ENCODE measurements around the gene DZIP1. TPM values are rescaled to one million over a fixed set of nuclear protein-coding genes. Genes with fewer than 3 reads are reported as not detected.
A peak's percentile ranks its signal among the peaks of the same experiment; 100 is the strongest.

Gene DZIP1
- total and polyA plus RNA-seq, 10 of the 15 experiments (the other 5 are each of a cell fraction or from before 2014, with no cell fraction given): 0.01 to 1.9 (median 0.55) TPM

DNA sequence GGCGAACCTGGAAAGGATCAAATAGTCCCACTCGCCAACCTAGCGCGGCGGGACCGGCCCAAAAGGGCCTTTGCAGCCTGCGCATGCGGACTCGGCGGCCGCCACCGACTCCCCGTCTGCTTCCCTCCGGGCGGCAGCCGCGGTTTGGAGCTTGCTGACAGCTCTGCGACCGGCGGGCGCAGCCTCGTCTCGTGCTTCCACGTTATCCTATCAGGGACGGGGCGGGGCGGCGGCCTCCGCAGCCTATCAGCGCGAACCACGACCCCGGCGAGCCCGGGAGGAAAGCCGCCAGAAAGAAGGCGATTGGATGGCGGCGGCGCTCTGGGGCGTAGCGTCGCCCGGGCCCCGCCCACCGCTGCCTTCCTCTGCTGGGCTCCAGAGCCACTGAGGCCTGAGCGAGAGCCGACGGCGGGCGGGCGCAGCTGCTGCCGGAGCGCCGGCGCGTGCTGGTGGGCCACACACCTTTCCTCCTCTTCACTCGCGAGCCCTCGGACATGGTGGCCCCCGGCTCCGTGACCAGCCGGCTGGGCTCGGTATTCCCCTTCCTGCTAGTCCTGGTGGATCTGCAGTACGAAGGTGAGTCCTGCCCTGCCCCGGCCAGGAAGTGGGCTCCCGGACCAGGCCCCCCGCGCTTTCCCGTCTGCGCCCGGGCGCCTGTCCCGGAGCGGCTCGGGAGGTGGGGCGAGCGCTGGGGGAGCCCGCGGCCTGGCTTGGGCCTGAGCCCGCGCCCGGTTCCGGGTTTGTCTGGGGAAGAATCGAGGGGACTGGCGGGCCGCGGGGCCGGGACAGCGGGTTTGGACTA lies 32.5 kb upstream of the DZIP1 start, which contains the start of gene DNAJC3 (continued):
- TF ChIP-seq, protein P1, sequence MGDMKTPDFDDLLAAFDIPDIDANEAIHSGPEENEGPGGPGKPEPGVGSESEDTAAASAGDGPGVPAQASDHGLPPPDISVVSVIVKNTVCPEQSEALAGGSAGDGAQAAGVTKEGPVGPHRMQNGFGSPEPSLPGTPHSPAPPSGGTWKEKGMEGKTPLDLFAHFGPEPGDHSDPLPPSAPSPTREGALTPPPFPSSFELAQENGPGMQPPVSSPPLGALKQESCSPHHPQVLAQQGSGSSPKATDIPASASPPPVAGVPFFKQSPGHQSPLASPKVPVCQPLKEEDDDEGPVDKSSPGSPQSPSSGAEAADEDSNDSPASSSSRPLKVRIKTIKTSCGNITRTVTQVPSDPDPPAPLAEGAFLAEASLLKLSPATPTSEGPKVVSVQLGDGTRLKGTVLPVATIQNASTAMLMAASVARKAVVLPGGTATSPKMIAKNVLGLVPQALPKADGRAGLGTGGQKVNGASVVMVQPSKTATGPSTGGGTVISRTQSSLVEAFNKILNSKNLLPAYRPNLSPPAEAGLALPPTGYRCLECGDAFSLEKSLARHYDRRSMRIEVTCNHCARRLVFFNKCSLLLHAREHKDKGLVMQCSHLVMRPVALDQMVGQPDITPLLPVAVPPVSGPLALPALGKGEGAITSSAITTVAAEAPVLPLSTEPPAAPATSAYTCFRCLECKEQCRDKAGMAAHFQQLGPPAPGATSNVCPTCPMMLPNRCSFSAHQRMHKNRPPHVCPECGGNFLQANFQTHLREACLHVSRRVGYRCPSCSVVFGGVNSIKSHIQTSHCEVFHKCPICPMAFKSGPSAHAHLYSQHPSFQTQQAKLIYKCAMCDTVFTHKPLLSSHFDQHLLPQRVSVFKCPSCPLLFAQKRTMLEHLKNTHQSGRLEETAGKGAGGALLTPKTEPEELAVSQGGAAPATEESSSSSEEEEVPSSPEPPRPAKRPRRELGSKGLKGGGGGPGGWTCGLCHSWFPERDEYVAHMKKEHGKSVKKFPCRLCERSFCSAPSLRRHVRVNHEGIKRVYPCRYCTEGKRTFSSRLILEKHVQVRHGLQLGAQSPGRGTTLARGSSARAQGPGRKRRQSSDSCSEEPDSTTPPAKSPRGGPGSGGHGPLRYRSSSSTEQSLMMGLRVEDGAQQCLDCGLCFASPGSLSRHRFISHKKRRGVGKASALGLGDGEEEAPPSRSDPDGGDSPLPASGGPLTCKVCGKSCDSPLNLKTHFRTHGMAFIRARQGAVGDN (IDR thresholded peaks at IDR 0.05): peak; percentile 64
- TF ChIP-seq TAF1 (IDR thresholded peaks at IDR 0.05; ENCODE audit: borderline replicate concordance, low read depth, low read length): peak; percentile 91
- TF ChIP-seq, protein P2, sequence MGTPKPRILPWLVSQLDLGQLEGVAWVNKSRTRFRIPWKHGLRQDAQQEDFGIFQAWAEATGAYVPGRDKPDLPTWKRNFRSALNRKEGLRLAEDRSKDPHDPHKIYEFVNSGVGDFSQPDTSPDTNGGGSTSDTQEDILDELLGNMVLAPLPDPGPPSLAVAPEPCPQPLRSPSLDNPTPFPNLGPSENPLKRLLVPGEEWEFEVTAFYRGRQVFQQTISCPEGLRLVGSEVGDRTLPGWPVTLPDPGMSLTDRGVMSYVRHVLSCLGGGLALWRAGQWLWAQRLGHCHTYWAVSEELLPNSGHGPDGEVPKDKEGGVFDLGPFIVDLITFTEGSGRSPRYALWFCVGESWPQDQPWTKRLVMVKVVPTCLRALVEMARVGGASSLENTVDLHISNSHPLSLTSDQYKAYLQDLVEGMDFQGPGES (IDR thresholded peaks at IDR 0.05): peak; percentile 37; the same call in 1 of the 2 replicates
- no peak for TF ChIP-seq RAD21 (IDR thresholded peaks at IDR 0.05; ENCODE audit: insufficient read depth, low read depth, low read length)
- TF ChIP-seq, protein P3, sequence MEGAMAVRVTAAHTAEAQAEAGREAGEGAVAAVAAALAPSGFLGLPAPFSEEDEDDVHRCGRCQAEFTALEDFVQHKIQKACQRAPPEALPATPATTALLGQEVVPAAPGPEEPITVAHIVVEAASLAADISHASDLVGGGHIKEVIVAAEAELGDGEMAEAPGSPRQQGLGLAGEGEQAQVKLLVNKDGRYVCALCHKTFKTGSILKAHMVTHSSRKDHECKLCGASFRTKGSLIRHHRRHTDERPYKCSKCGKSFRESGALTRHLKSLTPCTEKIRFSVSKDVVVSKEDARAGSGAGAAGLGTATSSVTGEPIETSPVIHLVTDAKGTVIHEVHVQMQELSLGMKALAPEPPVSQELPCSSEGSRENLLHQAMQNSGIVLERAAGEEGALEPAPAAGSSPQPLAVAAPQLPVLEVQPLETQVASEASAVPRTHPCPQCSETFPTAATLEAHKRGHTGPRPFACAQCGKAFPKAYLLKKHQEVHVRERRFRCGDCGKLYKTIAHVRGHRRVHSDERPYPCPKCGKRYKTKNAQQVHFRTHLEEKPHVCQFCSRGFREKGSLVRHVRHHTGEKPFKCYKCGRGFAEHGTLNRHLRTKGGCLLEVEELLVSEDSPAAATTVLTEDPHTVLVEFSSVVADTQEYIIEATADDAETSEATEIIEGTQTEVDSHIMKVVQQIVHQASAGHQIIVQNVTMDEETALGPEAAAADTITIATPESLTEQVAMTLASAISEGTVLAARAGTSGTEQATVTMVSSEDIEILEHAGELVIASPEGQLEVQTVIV (IDR thresholded peaks at IDR 0.05; ENCODE audit: borderline replicate concordance, partially characterized antibody): no peak
- TF ChIP-seq SP1 (IDR thresholded peaks at IDR 0.05; ENCODE audit: low read depth, low read length): peak; percentile 87
- TF ChIP-seq POU2F2 (IDR thresholded peaks at IDR 0.05; ENCODE audit: borderline replicate concordance, low read depth, low read length): peak; percentile 69
- TF ChIP-seq, protein P4, sequence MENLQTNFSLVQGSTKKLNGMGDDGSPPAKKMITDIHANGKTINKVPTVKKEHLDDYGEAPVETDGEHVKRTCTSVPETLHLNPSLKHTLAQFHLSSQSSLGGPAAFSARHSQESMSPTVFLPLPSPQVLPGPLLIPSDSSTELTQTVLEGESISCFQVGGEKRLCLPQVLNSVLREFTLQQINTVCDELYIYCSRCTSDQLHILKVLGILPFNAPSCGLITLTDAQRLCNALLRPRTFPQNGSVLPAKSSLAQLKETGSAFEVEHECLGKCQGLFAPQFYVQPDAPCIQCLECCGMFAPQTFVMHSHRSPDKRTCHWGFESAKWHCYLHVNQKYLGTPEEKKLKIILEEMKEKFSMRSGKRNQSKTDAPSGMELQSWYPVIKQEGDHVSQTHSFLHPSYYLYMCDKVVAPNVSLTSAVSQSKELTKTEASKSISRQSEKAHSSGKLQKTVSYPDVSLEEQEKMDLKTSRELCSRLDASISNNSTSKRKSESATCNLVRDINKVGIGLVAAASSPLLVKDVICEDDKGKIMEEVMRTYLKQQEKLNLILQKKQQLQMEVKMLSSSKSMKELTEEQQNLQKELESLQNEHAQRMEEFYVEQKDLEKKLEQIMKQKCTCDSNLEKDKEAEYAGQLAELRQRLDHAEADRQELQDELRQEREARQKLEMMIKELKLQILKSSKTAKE (IDR thresholded peaks at IDR 0.05; ENCODE audit: low read depth, poor library complexity, severe bottlenecking): no peak
- TF ChIP-seq GABPA (IDR thresholded peaks at IDR 0.05; ENCODE audit: low read depth): no peak
- 0 out of 4 replicates have a peak, but pooled peaks of 1 of the 2 experiments have one; percentile 5 for TF ChIP-seq SRF (IDR thresholded peaks at IDR 0.05; ENCODE audit: low read depth in 2 of 2, low read length in 2 of 2)
- TF ChIP-seq RFX5 (IDR thresholded peaks at IDR 0.05; ENCODE audit: low read depth, low read length): peak; percentile 86
- peak; percentile 65 for TF ChIP-seq BACH1 (IDR thresholded peaks at IDR 0.05; ENCODE audit: borderline replicate concordance)
- TF ChIP-seq CBFB (IDR thresholded peaks at IDR 0.05; ENCODE audit: low read depth): 0 out of 2 replicates have a peak, but pooled peaks have one; percentile 20
- peak; percentile 75; the same call in 1 of the 2 replicates for TF ChIP-seq CREB1 (IDR thresholded peaks at IDR 0.05; ENCODE audit: low read depth)
- TF ChIP-seq TCF3 (IDR thresholded peaks at IDR 0.05; ENCODE audit: borderline replicate concordance, insufficient read depth, low read depth, low read length): peak; percentile 74
- TF ChIP-seq WRNIP1 (IDR thresholded peaks at IDR 0.05; ENCODE audit: borderline replicate concordance, low read depth, low read length): no peak
- peak; percentile 97 for TF ChIP-seq POLR2AphosphoS5 (IDR thresholded peaks at IDR 0.05; ENCODE audit: low read length)
- TF ChIP-seq CHD1 (IDR thresholded peaks at IDR 0.05; ENCODE audit: low read depth, low read length): no peak
- peak; percentile 6; the same call in 1 of the 2 replicates for TF ChIP-seq HCFC1 (IDR thresholded peaks at IDR 0.05; ENCODE audit: low read length)
- TF ChIP-seq MTA2 (IDR thresholded peaks at IDR 0.05; ENCODE audit: low read depth): no peak
